ENCODE results near the gene CDIPT.
A peak's percentile ranks its signal among the peaks of the same experiment; 100 is the strongest.
"Not testable (repeated sequence)": the region's sequence is repeated elsewhere in the genome, so short reads cannot be mapped to it uniquely, and the experiment has no call there.

CDIPT gene

DNA sequence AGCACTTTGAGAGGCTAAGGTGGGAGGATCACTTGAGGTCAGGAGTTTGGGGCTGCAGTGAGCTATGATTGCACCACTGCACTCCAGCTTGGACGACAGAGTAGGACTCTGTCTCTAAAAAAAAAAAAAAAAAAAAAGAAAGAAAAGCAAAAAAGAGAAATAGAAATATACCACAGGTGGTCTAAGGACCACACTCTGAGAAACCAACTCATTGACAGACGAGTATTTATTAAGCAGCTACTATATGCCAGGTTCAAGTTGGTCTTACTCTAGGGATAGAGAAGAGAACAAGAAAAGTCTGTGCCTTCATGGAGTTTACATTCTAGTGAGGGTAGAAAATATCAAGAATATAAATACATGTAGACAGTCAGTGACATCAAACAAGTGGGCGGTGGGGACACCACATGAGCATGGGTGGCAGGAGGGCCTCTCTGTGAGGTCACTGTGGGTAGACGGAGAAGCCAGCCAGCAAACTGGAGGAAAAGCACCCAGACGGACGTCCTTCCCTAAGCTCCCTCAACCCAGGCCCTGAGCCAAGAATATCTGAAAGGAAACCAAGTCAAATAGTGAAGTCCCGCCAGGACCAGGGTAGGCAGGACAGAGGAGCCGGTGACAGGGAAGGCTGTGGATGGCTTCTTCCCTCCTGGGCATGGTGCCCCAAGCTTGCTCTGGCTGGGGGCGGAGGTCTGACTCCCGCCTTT lies 4.7 kb downstream of the CDIPT start:
- no peak for DNase-seq (ENCODE audit: low read depth)

DNA sequence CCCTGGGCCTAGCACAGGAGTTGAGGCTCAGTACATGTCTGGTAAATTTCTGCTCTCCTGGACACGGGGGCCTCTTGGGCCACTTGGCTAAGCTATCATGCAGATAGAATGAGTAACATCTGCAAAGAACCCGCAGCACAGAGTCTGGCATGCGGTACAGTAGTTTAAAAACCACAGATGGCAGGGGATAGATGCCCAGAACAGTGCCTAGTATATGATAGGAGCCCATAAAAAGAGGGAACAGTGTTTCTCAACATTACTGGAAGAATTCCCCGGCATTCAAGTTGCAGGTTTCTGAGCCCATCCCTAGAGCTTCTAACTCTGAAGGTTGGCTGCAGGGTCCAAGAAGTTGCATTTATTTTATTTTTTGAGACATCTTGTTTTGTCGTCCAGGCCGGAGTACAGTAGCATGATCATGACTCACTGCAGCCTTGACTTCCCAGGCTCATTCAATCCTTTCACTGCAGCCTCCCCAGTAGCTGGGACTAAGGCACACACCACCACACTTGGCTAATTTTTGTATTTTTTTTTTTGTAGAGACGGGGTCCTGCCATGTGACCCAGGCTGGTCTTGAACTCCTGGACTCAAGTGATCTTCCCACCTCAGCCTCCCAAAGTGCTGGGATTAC lies 5.8 kb downstream of the CDIPT start:
- DNase-seq (ENCODE audit: low read depth): no peak

DNA sequence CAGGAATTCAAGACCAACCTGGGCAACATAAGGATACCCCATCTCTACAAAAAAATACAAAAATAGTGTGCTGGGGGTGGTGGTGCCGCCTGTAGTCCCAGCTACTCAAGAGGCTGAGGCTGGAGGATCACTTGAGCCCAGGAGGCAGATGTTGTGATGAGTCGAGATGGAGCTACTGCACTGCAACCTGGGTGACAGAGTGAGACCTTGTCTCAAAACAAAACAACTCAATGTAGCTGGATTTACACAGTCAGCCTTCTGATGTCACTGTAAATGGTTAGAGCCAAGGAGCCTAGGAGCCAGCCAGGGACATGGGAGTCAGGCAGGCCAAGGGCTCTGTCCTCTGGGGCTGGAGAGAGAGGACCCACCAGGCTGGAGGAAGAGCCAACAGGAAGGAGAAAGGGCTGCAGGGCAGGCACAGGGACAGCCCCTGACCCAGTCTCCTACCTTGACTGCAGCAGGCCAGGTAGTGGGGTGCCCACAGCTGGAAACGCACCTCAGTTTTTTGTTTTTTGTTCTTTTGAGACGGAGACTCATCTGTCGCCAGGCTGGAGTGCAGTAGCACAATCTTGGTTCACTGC lies 8.4 kb downstream of the CDIPT start:
- DNase-seq (ENCODE audit: low read depth): no peak

DNA sequence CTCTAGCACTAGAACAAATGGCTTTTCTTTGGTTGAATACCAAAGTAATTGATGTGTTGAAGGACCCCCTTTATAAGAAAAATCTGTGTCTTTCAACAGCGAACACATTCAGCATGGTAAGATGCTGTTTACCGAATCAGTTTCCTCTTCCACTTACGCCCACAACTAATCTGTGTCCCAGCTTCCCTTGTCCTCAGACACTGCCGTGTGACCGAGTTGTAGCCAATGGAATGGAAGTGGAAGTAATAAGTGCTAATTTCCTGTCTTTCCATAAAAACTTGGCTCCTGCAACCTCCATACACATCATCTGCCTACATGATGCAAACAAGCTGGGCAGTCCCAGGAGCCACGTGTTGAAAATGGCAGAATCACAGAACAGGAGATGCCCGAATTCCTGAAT lies 10.4 kb downstream of the CDIPT start:
- DNase-seq (ENCODE audit: low read depth): no peak

DNA sequence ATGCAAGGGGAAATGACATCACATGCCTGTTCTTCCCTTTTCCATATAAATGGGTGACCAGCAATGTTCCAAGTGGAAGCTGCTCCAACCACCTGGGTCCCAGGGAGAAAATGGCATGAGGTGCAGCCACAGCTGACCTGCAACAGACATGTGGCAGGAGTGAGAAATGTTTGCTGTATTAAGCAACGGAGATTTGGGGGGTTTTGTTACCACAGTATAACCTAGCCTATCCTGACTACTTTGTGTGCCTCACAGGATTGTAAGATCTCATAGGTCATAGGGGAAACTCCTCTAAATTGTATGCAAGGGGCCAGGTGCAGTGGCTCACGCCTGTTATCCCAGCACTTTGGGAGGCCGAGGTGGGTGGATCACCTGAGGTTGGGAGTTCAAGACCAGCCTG lies 12.0 kb downstream of the CDIPT start:
- DNase-seq (ENCODE audit: low read depth): no peak

DNA sequence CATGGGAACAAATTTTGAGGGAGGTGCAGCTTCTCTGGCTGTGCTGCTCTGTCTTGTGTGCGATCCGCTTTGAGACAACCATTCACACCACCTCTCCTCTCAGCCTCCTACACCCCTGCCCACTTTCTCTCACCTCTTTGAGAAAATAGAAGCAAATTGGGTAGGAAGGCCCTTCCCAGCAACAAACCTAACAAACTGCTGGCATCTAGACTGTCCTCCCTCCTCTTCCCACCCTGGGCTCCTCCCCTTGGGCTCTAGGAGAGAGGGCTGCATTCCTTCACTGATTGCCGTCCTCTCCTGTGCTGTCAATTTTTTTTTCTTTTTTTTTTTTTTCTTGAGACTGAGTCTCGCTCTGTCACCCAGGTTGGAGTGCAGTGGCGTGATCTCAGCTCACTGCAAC lies 13.5 kb downstream of the CDIPT start:
- no peak for DNase-seq (ENCODE audit: low read depth)

DNA sequence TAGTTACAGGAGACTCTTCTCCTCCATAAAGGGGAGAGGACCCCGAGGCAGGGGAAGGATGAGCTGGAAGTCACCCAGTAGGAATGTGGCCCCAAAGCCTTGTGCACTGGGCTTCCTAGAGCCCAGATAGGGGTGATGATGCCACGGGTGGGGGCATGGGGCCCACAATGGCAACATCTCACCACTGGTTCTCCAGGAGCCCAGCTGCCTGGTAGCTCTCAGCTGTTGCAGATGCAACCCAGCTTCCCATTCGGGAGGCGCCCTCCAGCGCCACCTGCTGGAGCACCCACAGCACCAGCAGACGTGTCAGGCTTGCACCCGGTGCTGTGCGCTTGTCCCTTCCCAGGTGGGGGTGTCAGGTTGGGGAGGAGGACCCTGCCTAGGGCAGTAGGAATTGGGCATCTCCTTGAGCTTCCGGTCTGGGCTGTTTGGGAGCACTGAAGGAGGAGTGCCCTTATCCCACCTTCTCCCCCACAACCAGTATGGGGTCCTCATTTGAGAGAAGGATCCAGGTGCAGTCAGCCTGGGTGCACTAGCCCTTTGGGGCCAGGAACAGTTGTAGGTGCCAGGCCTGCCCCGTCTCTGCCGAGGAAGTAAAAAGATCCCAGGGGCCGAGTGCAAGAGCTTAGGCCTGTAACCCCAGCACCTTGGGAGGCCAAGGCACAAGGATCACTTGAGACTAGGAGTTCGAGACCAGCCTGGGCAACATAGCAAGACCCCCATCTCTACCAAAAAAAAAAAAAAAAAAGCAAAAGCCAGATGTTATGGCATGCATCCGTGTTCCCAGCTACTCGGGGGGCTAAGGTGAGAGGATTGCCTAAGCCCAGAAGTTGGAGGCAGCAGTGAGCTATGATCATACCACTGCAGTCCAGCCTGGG lies 14.4 kb downstream of the CDIPT start:
- DNase-seq (ENCODE audit: low read depth): peak; percentile 76

DNA sequence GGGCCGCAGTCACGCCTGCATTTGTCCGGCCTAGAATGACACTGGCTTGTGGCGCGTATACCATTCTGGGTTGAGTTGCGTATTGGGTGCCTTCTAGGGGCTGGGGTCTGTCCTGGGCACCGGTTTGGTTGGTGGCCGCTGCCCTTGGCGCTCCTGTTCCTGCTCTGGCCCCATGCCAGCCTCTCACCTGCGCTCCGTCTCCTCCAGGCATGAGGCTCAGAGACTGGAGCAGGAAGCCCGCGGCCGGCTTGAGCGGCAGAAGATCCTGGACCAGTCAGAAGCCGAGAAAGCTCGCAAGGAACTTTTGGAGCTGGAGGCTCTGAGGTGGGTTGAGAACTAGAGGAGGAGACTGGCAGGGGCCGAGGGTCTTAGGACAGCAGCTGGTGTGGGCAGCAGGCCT lies 17.4 kb downstream of the CDIPT start:
- DNase-seq (ENCODE audit: low read depth): no peak

DNA sequence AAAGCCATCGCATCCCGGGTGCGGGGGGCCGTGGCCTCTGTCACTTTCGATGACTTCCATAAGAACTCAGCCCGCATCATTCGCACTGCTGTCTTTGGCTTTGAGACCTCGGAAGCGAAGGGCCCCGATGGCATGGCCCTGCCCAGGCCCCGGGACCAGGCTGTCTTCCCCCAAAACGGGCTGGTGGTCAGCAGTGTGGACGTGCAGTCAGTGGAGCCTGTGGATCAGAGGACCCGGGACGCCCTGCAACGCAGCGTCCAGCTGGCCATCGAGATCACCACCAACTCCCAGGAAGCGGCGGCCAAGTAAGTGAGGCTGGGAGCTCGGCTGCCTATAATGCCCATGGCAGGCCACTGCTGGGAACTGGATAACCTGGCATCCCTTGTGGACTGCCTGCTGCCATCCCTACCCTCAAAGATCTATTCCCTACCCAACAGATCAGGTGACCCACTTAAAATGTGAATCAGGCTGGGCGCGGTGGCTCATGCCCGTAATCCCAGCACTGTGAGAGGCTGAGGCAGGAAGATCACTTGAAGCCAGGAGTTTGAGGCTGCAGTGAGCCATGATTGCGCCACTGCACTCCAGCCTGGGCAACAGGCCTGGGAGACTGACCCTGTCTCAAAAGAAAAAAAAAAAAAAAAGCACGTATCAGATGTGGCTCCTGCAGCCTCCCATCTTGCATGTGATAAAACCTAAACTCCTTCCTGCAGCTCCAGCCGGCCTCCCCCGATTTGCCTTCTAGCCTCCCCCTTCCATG lies 18.3 kb downstream of the CDIPT start:
- DNase-seq (ENCODE audit: low read depth): no peak

DNA sequence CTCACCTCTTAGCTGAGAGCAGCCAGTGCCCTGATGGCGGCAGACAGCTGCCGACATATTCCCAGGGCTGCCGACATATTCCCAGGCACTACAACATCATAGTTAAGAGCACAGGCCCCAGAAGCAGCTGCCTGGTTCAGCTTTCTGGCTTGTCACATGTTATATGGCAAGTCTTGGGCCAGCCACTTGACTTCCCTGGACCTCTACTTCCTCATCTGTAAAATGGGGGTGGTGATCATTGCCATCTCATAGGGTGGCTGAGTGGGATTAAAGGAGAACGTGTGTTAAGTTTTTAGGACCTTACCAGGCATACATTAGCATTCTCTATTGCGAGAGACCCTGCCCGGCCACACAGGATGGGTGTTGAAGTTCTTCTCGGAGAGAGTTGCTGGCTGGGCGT lies 19.1 kb downstream of the CDIPT start:
- no peak for DNase-seq (ENCODE audit: low read depth)

DNA sequence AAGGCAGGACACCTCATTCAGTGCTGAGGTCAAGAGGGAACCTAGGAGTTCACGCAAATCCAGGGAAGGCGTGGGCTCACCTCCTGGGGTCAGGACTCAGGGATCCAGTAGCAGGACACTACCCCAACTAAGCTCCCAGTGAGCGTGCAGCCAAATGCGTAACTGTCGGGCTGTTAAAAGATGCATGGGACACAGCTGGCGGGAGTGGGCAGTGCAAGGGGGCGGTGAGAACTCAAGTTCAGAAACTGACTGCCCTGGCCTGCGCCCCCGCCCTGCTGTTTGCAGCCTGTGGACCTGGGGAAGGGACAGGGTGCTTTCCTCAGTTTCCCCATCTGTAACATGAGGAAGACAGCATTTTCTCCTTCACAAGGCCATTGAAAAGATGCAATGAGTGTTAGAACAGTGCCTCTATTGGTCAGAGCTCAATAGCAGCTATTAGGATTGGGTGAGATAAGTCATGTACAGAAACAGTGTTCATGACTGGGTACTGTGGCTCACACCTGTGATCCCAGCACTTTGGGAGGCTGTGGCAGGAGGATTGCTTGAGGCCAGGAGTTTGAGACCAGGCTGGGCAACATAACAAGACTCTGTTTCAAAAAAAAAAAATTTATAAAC lies 20.2 kb downstream of the CDIPT start:
- no peak for DNase-seq (ENCODE audit: low read depth)

DNA sequence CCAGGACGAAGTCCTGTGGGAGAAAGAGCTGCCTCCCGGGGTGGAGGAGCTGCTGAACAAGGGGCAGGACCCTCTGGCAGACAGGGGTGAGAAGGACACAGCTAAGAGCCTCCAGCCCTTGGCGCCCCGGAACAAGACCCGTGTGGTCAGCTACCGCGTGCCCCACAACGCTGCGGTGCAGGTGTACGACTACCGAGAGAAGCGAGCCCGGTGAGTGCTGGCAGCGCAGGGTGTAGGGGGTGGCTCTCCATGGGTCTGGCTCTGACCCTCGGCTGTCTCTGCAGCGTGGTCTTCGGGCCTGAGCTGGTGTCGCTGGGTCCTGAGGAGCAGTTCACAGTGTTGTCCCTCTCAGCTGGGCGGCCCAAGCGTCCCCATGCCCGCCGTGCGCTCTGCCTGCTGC lies 21.4 kb downstream of the CDIPT start:
- DNase-seq (ENCODE audit: low read depth): no peak

DNA sequence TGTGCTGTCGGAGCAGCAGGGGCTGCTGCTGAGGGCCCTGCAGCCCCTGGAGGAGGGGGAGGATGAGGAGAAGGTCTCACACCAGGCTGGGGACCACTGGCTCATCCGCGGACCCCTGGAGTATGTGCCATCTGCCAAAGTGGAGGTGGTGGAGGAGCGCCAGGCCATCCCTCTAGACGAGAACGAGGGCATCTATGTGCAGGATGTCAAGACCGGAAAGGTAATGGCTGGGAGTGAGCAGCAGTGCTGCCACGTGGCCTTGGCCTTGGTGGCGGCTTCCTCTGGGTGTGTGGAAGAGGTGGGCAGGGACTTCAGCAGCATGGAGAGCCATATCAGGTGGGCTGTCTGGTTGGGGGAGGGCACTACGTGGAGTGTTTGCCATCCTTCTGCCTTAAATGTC lies 22.8 kb downstream of the CDIPT start:
- DNase-seq (ENCODE audit: low read depth): no peak

DNA sequence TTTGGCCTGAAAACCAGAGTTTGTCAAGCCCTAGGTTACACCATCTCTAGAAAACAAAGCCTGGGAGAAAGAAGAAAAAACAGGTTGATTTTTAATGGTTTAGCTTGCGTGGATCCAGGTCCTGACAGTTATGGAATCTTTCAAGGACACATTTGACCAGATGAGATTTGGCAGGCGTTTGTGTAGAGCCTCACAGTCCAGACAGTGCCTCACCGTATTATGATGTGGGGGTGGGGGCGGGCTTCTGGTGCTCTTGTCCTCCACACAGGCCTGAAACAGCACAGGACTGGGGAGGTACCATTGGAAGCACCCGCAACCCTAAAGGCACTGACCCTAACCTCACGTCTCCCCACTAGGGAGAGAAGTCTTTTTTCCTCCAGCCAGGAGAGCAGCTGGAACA lies 23.2 kb downstream of the CDIPT start:
- DNase-seq (ENCODE audit: low read depth): no peak

DNA sequence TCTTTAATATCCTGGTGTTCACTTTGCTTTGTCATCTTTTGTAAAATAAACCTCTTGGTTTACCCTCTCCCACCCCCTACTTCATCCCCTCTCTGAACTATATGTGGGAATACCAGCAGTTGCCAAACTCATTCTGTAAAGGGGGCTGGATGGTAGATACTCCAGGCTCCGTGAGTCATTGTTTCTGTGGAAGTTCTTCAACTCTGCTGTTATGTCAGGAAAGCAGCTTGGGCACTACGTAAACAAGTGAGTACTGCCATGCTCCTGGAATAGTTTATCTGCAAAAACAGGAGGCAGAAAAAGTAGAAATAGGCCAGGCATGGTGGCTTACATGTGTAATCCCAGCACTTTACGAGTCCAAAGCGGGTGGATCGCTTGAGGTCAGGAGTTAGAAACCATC lies 25.2 kb downstream of the CDIPT start:
- no peak for DNase-seq (ENCODE audit: low read depth)

DNA sequence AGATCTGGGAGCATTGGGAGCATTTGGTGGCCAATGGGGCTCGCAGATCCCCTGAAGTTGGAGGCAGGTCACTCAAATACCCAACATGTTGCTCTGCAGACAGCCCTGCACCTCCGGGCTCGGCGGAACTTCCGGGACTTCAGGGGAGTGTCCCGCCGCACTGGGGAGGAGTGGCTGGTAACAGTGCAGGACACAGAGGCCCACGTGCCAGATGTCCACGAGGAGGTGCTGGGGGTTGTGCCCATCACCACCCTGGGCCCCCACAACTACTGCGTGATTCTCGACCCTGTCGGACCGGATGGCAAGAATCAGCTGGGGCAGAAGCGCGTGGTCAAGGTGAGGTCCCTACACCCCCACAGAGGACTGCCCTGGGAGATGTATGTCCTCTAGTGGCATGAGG lies 26.4 kb downstream of the CDIPT start:
- no peak for DNase-seq (ENCODE audit: low read depth)

DNA sequence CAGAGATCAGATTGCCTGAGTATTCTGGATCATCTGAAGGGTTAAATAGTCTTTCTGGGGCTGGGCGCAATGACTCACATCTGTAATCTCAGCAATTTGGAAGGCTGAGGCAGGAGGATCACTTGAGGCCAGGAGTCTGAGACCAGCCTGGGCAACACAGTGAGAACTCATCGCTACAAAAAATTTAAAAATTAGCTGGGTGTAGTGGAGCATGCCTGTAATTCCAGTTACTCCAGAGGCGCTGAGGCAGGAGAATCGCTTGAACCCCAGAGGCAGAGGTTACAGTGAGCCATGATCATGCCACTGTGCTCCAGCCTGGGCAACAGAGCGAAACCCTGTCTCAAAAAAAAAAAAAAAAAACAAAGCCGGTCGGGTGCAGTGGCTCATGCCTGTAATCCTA lies 27.1 kb downstream of the CDIPT start:
- DNase-seq (ENCODE audit: low read depth): no peak

DNA sequence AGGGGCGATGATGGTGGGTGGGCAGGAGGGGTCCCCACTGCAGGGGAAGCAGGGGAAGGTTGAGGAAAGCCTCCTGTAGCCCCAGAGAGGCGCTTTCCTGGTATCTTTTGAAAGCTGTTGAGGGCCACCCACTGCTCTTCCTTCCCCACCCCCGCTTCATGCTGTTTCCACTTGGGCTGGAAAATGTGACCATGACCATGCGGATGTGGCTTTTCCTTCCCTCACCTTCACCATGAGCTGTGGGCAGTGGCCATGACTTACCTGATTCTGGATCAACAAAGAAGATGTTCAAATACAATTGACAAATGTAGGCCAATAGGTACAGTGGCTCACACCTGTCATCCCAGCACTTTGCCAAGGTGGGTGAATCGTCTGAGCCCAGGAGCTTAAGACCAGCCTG lies 28.9 kb downstream of the CDIPT start:
- DNase-seq (ENCODE audit: low read depth): no peak

DNA sequence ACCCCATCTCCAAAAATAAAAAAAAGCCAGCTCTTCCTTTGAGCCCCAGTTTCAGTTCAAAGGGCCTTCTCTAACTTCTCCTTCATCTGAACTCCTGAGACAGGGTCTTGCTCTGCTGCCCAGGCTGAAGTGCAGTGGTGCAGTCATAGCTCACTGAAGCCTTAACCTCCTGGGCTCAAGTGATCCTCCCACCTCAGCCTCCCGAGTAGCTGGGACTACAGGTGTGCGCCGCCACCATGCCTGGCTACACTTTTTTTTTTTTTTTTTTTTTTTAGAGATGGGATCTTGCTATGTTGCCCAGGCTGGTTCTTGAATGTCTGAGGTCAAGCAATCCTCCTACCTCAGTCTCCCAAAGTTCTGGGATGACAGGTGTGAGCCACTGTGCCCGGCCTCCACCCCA lies 29.8 kb downstream of the CDIPT start:
- not testable (repeated sequence) for DNase-seq (ENCODE audit: low read depth)

DNA sequence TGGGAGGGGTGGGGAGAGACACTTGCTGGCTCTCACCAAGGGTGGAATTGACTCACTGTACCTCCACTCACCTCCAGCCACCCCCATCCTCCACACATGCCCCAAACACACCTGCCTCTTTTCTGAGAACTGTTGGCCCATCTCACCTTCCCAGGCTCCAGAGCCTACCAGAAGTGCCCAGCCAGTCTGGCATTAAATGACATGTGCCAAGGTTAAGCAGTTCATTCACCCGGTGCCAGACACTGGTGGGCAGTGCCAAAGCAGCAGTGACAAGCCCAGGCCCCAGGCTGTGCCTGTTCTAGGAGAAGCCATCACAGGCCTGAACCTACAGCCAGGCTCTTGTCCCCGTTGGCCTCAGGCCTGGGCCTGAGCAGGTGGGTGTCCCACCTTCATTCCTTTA lies 31.5 kb downstream of the CDIPT start:
- DNase-seq (ENCODE audit: low read depth): no peak

DNA sequence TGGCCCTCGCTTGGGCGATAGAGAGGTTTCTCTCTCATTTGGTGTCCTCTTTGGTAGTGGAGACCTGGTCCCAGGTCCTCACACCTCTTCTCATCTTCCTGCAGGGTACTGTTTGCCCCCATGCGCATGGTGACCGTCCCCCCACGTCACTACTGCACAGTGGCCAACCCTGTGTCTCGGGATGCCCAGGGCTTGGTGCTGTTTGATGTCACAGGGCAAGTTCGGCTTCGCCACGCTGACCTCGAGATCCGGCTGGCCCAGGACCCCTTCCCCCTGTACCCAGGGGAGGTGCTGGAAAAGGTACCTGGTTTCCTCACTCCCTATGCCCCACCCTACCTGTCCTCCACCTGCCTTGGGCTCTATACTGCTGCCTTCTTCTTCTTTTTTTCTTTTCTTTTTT lies 32.3 kb downstream of the CDIPT start:
- no peak for DNase-seq (ENCODE audit: low read depth)

DNA sequence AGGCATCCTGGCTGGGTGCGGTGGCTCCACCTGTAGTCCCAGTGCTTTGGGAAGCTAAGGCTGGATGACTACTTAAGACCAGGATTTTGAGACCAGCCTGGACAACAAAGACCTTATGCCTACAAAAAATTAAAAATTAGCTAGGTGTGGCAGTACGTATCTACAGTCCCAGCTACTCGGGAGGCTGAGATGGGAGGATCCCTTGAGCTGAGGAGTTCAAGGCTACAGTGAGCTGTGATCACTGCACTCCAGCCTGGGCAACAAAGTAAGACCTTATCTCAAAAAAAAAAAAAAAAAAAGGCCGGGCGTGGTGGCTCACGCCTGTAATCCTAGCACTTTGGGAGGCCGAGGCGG lies 36.7 kb downstream of the CDIPT start:
- no peak for DNase-seq (ENCODE audit: low read depth)
